Endothelial cell of umbilical vein (primary cell): ENCODE results near the gene FHIT. TPM values are rescaled to one million over a fixed set of nuclear protein-coding genes. Genes with fewer than 3 reads are reported as not detected.

ENCODE experiments used
- BruUV-seq: library from RNA; stranded (reverse); fragments of 400-500 nt; replicated peaks from 2 replicates; lab custom pipeline; 2021; lab: Mats Ljungman, UMichigan
- CTCF ChIA-PET: fragments of 300-600, 350-600 bp; sonication (Branson Sonifier 250); formaldehyde crosslinking; loops from one replicate; lab custom pipeline; 2021; ENCODE audit warnings: antibody characterized with exemption, inconsistent platforms; lab: Charles Lee
- POLR2A ChIA-PET: fragments of 300-600, 350-600 bp; sonication (Branson Sonifier 250); formaldehyde crosslinking; loops from one replicate; lab custom pipeline; 2021; ENCODE audit warnings: antibody characterized with exemption, inconsistent platforms; lab: Charles Lee
- DNase-seq: peaks from one replicate; pipeline ENCODE4 v3.0.0-alpha.2; 2011; ENCODE audit warnings: low read depth, low spot score
- FAIRE-seq: peaks from 2 replicates; lab custom pipeline; 2011; peaks lifted over from hg19 to GRCh38; lab: Jason Lieb, UNC
- H2AFZ ChIP-seq: 2 replicates; pipeline ENCODE4 v1.6.0; 2012; ENCODE audit warnings: low read depth, low read length, control low read depth, inconsistent platforms
- H3K27ac ChIP-seq: 2 replicates; pipeline ENCODE4 v1.5.1; 2011; ENCODE audit warnings: low read depth, mild to moderate bottlenecking, control low read depth, low read length, moderate library complexity; ENCODE audit not compliant: insufficient read depth
- H3K27me3 ChIP-seq, 2 experiments: 2 replicates each; pipeline versions ENCODE4 v1.6.0 to v1.6.1; 2011; ENCODE audit warnings: low read length in 2 of 2, mixed read lengths in 1 of 2; ENCODE audit not compliant: control insufficient read depth in 2 of 2, insufficient read depth in 2 of 2
- H3K36me3 ChIP-seq, 2 experiments: 2 replicates in 1 of 2; 3 replicates in 1 of 2; pipeline ENCODE4 v1.5.1; 2011; ENCODE audit warnings: low read length in 2 of 2, mild to moderate bottlenecking in 1 of 2, moderate library complexity in 1 of 2; ENCODE audit not compliant: control insufficient read depth in 2 of 2, insufficient read depth in 2 of 2; ENCODE audit errors: extremely low read depth in 1 of 2
- H3K4me1 ChIP-seq: 3 replicates; pipeline ENCODE4 v1.5.1; 2011; ENCODE audit warnings: mild to moderate bottlenecking, low read length; ENCODE audit not compliant: control insufficient read depth, insufficient read depth; ENCODE audit errors: extremely low read depth
- H3K4me2 ChIP-seq: 2 replicates; pipeline ENCODE4 v1.6.1; 2011; ENCODE audit warnings: low read length, control low read depth, mixed read lengths; ENCODE audit not compliant: insufficient read depth
- H3K4me3 ChIP-seq, 3 experiments: fragments of 200-600 bp in 1 of 3; sonication (generic), shearing (Covaris generic) in 1 of 3; replicated peaks in 1 of 3; 2 replicates each; pipeline ENCODE4 v1.5.1; 2011 to 2016; ENCODE audit warnings: control low read depth in 3 of 3, low read length in 3 of 3, mild to moderate bottlenecking in 2 of 3, inconsistent platforms in 1 of 3, low read depth in 1 of 3, moderate library complexity in 1 of 3; ENCODE audit not compliant: insufficient read depth in 1 of 3
- H3K79me2 ChIP-seq: 2 replicates; pipeline ENCODE4 v1.6.0; 2012; ENCODE audit warnings: low read length, inconsistent platforms; ENCODE audit not compliant: control insufficient read depth, insufficient read depth
- H3K9ac ChIP-seq: replicated peaks from 2 replicates; pipeline ENCODE3; 2011; ENCODE audit warnings: low read length, control low read depth; ENCODE audit not compliant: insufficient read depth; ENCODE audit errors: extremely low read depth
- H3K9me1 ChIP-seq: replicated peaks from 3 replicates; pipeline ENCODE4 v1.6.0; 2011; ENCODE audit warnings: mild to moderate bottlenecking, low read length; ENCODE audit not compliant: control insufficient read depth, insufficient read depth; ENCODE audit errors: extremely low read depth
- H3K9me3 ChIP-seq: replicated peaks from 2 replicates; pipeline ENCODE4 v1.5.1; 2012; ENCODE audit warnings: low read length, inconsistent platforms; ENCODE audit not compliant: control insufficient read depth, insufficient read depth
- H4K20me1 ChIP-seq: replicated peaks from 2 replicates; pipeline ENCODE3; 2011; ENCODE audit warnings: mild to moderate bottlenecking, low read length; ENCODE audit not compliant: control insufficient read depth, insufficient read depth; ENCODE audit errors: extremely low read depth
- CTCF ChIP-seq, 2 donors: IDR thresholded peaks; 1 replicate in 1 of 2; 2 replicates in 1 of 2; pipeline ENCODE4 v1.5.1; 2011; ENCODE audit warnings: low read length in 2 of 2, mild to moderate bottlenecking in 2 of 2, moderate library complexity in 2 of 2, control low read depth in 1 of 2, inconsistent platforms in 1 of 2, low read depth in 1 of 2; ENCODE audit not compliant: insufficient read depth in 1 of 2; ENCODE audit errors: extremely low read depth in 1 of 2
- EZH2 ChIP-seq: IDR thresholded peaks from 2 replicates; pipeline ENCODE4 v1.6.1; 2012; ENCODE audit warnings: borderline replicate concordance, low read depth, mild to moderate bottlenecking, moderate library complexity, low read length, inconsistent platforms; ENCODE audit not compliant: severe bottlenecking
- FOS ChIP-seq: IDR thresholded peaks from 2 replicates; pipeline ENCODE4 v1.6.1; 2011; ENCODE audit warnings: mild to moderate bottlenecking, low read length, moderate library complexity, borderline replicate concordance; ENCODE audit not compliant: insufficient read depth
- GATA2 ChIP-seq: IDR thresholded peaks from 2 replicates; pipeline ENCODE4 v1.7.0; 2011; ENCODE audit warnings: low read depth, mild to moderate bottlenecking, moderate library complexity, mixed read lengths, low read length; ENCODE audit not compliant: insufficient read length, insufficient read depth
- JUN ChIP-seq: IDR thresholded peaks from 2 replicates; pipeline ENCODE4 v1.6.1; 2011; ENCODE audit warnings: borderline replicate concordance, low read depth; ENCODE audit not compliant: insufficient read length, insufficient read depth
- MYC ChIP-seq: IDR thresholded peaks from one replicate; pipeline ENCODE4 v1.6.1; 2011; ENCODE audit warnings: mild to moderate bottlenecking, low read depth, low read length
- POLR2A ChIP-seq: IDR thresholded peaks from 2 replicates; pipeline ENCODE4 v1.6.1; 2012; ENCODE audit warnings: low read depth, mild to moderate bottlenecking, control low read depth, low read length
- POLR2AphosphoS5 ChIP-seq: IDR thresholded peaks from 2 replicates; pipeline ENCODE4 v1.6.1; 2012; ENCODE audit warnings: low read depth, mild to moderate bottlenecking, control low read depth, low read length, moderate library complexity; ENCODE audit not compliant: insufficient read depth
- dilution Hi-C: fragments of 300-500 bp; cut with MboI; formaldehyde crosslinking; loops from one replicate; pipeline ENCODE4 v1.15.0; 2019; ENCODE audit warnings: low sequenced_read_pairs; ENCODE audit not compliant: extremely low pct_ligation_motif_present
- intact Hi-C: fragments of 100-400 bp; cut with micrococcal nuclease; formaldehyde crosslinking; loops from one replicate; pipeline ENCODE4 v1.10.0; 2022
- polyA plus RNA-seq, 4 experiments: library from polyadenylated mRNA; depleted of rRNA in 3 of 4; stranded (reverse) in 3 of 4; unstranded in 1 of 4; fragments of >200 nt; gene quantifications; 2 replicates each; pipeline versions ENCODE4 v1.2.1 to v1.2.3, GENCODE V29; 2011 to 2012; ENCODE audit warnings: missing spikeins in 1 of 4
- total RNA-seq: library from RNA; stranded (reverse); gene quantifications from 2 replicates; pipeline ENCODE4 v1.2.3, GENCODE V29; 2021
- TF ChIP-seq, protein P1 (sequence below): IDR thresholded peaks from 2 replicates; pipeline ENCODE4 v1.6.1; 2011; ENCODE audit not compliant: insufficient read depth, insufficient read length

The FHIT gene
- total and polyA plus RNA-seq, 2 donors (not counting 3 experiments of a cell fraction or from before 2014, with no cell fraction given) = 0.47 to 2.2 TPM

DNA sequence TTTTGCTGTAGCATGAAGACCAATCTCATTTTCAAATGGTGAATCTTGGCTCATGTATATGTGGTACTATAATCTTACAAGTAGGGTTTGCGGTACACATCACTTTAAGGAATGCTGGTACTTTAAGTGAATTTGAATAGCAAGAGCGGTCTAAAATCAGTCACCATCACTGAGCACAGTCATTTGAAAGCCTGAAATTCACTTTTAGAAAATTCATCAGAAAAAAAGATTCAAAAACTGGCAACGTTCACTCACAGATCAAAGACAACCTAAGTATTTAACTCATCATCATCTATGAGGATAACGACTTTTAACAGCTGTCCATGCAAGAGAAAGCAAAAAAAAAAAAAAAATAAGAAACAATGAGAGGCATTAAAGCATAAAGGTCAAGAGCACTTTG lies 111.6 kb downstream of the FHIT start:
- Histone ChIP-seq H4K20me1 (no peaks in the 10 kb centered on the region), H3K36me3 (no peaks in the 10 kb centered on the region), H3K9me1 (no peaks in the 10 kb centered on the region), H3K79me2 (no peaks in the 10 kb centered on the region), H3K4me3 (no peak overlapping the region), H3K9me3 (no peaks in the 10 kb centered on the region), H3K4me2 (no peak overlapping the region), H3K4me1 (no peaks in the 10 kb centered on the region), H3K9ac (no peak overlapping the region), H2AFZ (no peak overlapping the region), H3K27me3 (no peaks in the 10 kb centered on the region), H3K27ac (no peak overlapping the region)
- ChIA-PET POLR2A (no interaction called here), CTCF (no interaction called here)
- DNase-seq (no peak), FAIRE-seq (no peak)
- dilution Hi-C loops (no loop called here), intact Hi-C loops (no loop called here)
- TF ChIP-seq GATA2 (no peak), EZH2 (no peak), MYC (no peak)
- BruUV-seq = no TSS peak

- TF ChIP-seq GATA2 = no peak
- TF ChIP-seq MYC = no peak
- TF ChIP-seq FOS = no peak
- TF ChIP-seq, protein P1, sequence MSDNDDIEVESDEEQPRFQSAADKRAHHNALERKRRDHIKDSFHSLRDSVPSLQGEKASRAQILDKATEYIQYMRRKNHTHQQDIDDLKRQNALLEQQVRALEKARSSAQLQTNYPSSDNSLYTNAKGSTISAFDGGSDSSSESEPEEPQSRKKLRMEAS = no peak
- TF ChIP-seq POLR2A = no peak
- TF ChIP-seq JUN = no peak
- TF ChIP-seq EZH2 = no peak
- no peak for TF ChIP-seq POLR2AphosphoS5
- no peak for TF ChIP-seq CTCF (IDR thresholded peaks at IDR 0.05; ENCODE audit: extremely low read depth in 1 of 2, insufficient read depth in 1 of 2, low read depth in 1 of 2, low read length in 2 of 2)
- H2AFZ ChIP-seq = no peak overlapping the region
- no peak overlapping the region for H3K9ac ChIP-seq
- no peaks in the 10 kb centered on the region for H3K27me3 ChIP-seq
- no peaks in the 10 kb centered on the region for H3K9me3 ChIP-seq
- H4K20me1 ChIP-seq = no peaks in the 10 kb centered on the region
- no peaks in the 10 kb centered on the region for H3K9me1 ChIP-seq
- BruUV-seq = no TSS peak
- H3K4me2 ChIP-seq = no peak overlapping the region
- H3K36me3 ChIP-seq = no peaks in the 10 kb centered on the region
- no peaks in the 10 kb centered on the region for H3K79me2 ChIP-seq
- no peak overlapping the region for H3K4me3 ChIP-seq
- ChIA-PET POLR2A (no interaction called here), CTCF (no interaction called here)
- FAIRE-seq (no peak), DNase-seq (no peak)
- intact Hi-C loops (no loop called here), dilution Hi-C loops (no loop called here)
- H3K27ac ChIP-seq = no peak overlapping the region
- H3K4me1 ChIP-seq = no peaks in the 10 kb centered on the region
Observed at GRCh38 chr3:61138401-61138800, 112.9 kb downstream of the FHIT start.
